ENCODE results near the gene SNRNP35. TPM values are rescaled to one million over a fixed set of nuclear protein-coding genes. Genes with fewer than 3 reads are reported as not detected.

The SNRNP35 gene
- total and polyA plus RNA-seq, 9 of the 15 experiments (the other 6 are each of a cell fraction or from before 2014, with no cell fraction given) = 17.7 to 41.0 (median 25.5) TPM

DNA sequence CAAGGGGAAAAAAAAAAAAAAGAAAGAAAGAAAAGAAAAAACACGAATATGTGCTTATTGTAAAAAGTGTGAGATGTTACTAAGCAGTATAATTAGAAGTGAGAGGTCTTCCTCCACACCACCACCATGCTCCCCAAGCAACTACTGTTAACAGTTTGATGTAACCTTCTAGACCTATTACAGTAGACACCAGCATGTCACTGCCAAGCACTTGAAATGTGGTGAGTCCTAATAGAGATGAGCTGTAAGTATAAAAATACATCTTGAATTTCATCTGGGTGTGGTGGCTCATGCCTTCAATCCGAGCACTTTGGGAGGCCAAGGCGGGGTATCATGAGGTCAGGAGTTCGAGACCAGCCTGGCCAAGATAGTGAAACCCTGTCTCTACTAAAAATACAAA is 8.1 kb upstream of the SNRNP35 start:
- no peaks in the 10 kb centered on the region for H3K9me1 ChIP-seq (ENCODE audit: control insufficient read depth, insufficient read depth, low read length)
- intact Hi-C loops (cut with micrococcal nuclease) (no loop called here), in situ Hi-C loops (cut with MboI) (no loop called here)
- H3K79me2 ChIP-seq (ENCODE audit: control insufficient read depth, insufficient read depth, low read length) = no peaks in the 10 kb centered on the region
- TF ChIP-seq RBFOX2 (IDR thresholded peaks at IDR 0.05; ENCODE audit: low read depth, low read length) = no peak
- peak overlapping the region; percentile 81; the same call in 1 of the 2 replicates for H2AFZ ChIP-seq (ENCODE audit: low read depth, low read length)
- no peaks in the 10 kb centered on the region for H3K27me3 ChIP-seq (ENCODE audit: control insufficient read depth in 2 of 2, insufficient read depth in 2 of 2, low read length in 2 of 2)
- ATAC-seq (peak; percentile 19; the same call in 1 of the 3 replicates), FAIRE-seq (no peak), DNase-seq (ENCODE audit: extremely low read depth in 1 of 4, low spot score in 3 of 4) (no peak)
- WGBS (ENCODE audit: insufficient coverage, low coverage, missing lambda C conversion rate) = 46% methylated on average over 4 of the region's 4 CpGs
- H3K9ac ChIP-seq (ENCODE audit: insufficient read depth in 1 of 2, low read depth in 2 of 2, low read length in 2 of 2) = no peak overlapping the region
- no peaks in the 10 kb centered on the region for H3K9me3 ChIP-seq (replicated peaks; ENCODE audit: control insufficient read depth, insufficient read depth, low read depth, low read length)
- no peaks in the 10 kb centered on the region for H4K20me1 ChIP-seq (replicated peaks; ENCODE audit: control insufficient read depth, insufficient read depth, low read length)
- no peak overlapping the region for H3K27ac ChIP-seq (ENCODE audit: extremely low read depth, low read depth, low read length)
- POLR2A ChIA-PET = interaction anchor here (0.7 to 1.6 kb wide), 2 partner anchors 21 to 481 kb away, joined by 3 to 4 read pairs; no protein-coding TSS in a partner anchor
- BruUV-seq (replicated peaks) = no TSS peak
- no peak overlapping the region for H3K4me3 ChIP-seq
- no peaks in the 10 kb centered on the region for H3K36me3 ChIP-seq (ENCODE audit: control insufficient read depth, insufficient read depth, low read length)
- H3K4me1 ChIP-seq (replicated peaks in 1 of 2; ENCODE audit: control insufficient read depth in 2 of 2, insufficient read depth in 2 of 2, low read length in 2 of 2) = peaks cover 3 to 9% of the 10 kb centered on the region in 2 experiments; a peak in 2 of 5 replicates
- CTCF ChIA-PET (ENCODE audit: low intra/inter-chr PET ratio) = no interaction called here
- no peak overlapping the region for H3K4me2 ChIP-seq (ENCODE audit: insufficient read depth, low read length)

DNA sequence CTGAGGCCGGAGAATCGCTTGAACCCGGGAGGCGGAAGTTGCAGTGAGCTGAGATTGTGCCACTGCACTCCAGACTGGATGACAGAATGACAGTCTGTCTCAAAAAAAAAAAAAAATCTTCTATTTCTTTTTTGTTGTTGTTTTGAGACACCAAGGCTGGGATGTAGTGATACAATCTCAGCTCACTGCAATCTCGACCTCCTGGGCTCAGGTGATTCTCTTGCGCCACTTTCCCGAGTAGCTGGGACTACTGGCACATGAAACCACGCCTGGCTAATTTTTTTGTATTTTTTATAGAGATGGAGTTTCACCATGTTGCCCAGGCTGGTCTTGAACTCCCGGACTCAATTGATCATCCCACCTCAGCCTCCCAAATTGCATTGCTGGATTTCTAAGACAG is 7.3 kb upstream of the SNRNP35 start:
- WGBS (ENCODE audit: insufficient coverage, low coverage, missing lambda C conversion rate) = 74% methylated on average over 9 of the region's 9 CpGs
- Histone ChIP-seq H3K27me3 (ENCODE audit: control insufficient read depth in 2 of 2, insufficient read depth in 2 of 2, low read length in 2 of 2) (no peaks in the 10 kb centered on the region), H4K20me1 (replicated peaks; ENCODE audit: control insufficient read depth, insufficient read depth, low read length) (no peaks in the 10 kb centered on the region), H3K4me2 (ENCODE audit: insufficient read depth, low read length) (no peak overlapping the region), H3K27ac (ENCODE audit: extremely low read depth, low read depth, low read length) (no peak overlapping the region), H3K9ac (ENCODE audit: insufficient read depth in 1 of 2, low read depth in 2 of 2, low read length in 2 of 2) (no peak overlapping the region), H3K9me3 (replicated peaks; ENCODE audit: control insufficient read depth, insufficient read depth, low read depth, low read length) (no peaks in the 10 kb centered on the region), H3K9me1 (ENCODE audit: control insufficient read depth, insufficient read depth, low read length) (no peaks in the 10 kb centered on the region), H3K4me3 (no peak overlapping the region), H3K36me3 (ENCODE audit: control insufficient read depth, insufficient read depth, low read length) (no peaks in the 10 kb centered on the region), H3K79me2 (ENCODE audit: control insufficient read depth, insufficient read depth, low read length) (no peaks in the 10 kb centered on the region), H3K4me1 (replicated peaks in 1 of 2; ENCODE audit: control insufficient read depth in 2 of 2, insufficient read depth in 2 of 2, low read length in 2 of 2) (peaks cover 3 to 9% of the 10 kb centered on the region in 2 experiments; a peak in 2 of 5 replicates), H2AFZ (ENCODE audit: low read depth, low read length) (no peak overlapping the region)
- CTCF ChIA-PET (ENCODE audit: low intra/inter-chr PET ratio) = no interaction called here
- POLR2A ChIA-PET = interaction anchor here (0.6 to 0.7 kb wide), 2 partner anchors 9 to 234 kb away, joined by 3 to 4 read pairs; no protein-coding TSS in a partner anchor
- in situ Hi-C loops (cut with MboI) = no loop called here
- no TSS peak for BruUV-seq (replicated peaks)
- ATAC-seq (no peak), DNase-seq (ENCODE audit: extremely low read depth in 1 of 4, low spot score in 3 of 4) (no peak), FAIRE-seq (no peak)
- intact Hi-C loops (cut with micrococcal nuclease) = no loop called here
- TF ChIP-seq THRA (IDR thresholded peaks at IDR 0.05) (no peak), ZNF584 (CRISPR knock-in tag; IDR thresholded peaks at IDR 0.05; ENCODE audit: low read depth) (no peak), HMGN3 (IDR thresholded peaks at IDR 0.05; ENCODE audit: borderline replicate concordance, extremely low read depth, insufficient read length, low read depth, low read length) (no peak), HDAC2 (IDR thresholded peaks at IDR 0.05) (no peak), ZNF347 (CRISPR knock-in tag; IDR thresholded peaks at IDR 0.05; ENCODE audit: low read depth) (no peak)
- TF ChIP-seq, protein P1, sequence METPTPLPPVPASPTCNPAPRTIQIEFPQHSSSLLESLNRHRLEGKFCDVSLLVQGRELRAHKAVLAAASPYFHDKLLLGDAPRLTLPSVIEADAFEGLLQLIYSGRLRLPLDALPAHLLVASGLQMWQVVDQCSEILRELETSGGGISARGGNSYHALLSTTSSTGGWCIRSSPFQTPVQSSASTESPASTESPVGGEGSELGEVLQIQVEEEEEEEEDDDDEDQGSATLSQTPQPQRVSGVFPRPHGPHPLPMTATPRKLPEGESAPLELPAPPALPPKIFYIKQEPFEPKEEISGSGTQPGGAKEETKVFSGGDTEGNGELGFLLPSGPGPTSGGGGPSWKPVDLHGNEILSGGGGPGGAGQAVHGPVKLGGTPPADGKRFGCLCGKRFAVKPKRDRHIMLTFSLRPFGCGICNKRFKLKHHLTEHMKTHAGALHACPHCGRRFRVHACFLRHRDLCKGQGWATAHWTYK (CRISPR knock-in tag; IDR thresholded peaks at IDR 0.05) = no peak
- TF ChIP-seq, protein P2, sequence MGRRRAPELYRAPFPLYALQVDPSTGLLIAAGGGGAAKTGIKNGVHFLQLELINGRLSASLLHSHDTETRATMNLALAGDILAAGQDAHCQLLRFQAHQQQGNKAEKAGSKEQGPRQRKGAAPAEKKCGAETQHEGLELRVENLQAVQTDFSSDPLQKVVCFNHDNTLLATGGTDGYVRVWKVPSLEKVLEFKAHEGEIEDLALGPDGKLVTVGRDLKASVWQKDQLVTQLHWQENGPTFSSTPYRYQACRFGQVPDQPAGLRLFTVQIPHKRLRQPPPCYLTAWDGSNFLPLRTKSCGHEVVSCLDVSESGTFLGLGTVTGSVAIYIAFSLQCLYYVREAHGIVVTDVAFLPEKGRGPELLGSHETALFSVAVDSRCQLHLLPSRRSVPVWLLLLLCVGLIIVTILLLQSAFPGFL (CRISPR knock-in tag; IDR thresholded peaks at IDR 0.05) = no peak
- TF ChIP-seq, protein P3, sequence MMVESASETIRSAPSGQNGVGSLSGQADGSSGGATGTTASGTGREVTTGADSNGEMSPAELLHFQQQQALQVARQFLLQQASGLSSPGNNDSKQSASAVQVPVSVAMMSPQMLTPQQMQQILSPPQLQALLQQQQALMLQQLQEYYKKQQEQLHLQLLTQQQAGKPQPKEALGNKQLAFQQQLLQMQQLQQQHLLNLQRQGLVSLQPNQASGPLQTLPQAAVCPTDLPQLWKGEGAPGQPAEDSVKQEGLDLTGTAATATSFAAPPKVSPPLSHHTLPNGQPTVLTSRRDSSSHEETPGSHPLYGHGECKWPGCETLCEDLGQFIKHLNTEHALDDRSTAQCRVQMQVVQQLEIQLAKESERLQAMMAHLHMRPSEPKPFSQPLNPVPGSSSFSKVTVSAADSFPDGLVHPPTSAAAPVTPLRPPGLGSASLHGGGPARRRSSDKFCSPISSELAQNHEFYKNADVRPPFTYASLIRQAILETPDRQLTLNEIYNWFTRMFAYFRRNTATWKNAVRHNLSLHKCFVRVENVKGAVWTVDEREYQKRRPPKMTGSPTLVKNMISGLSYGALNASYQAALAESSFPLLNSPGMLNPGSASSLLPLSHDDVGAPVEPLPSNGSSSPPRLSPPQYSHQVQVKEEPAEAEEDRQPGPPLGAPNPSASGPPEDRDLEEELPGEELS (CRISPR knock-in tag; IDR thresholded peaks at IDR 0.05; ENCODE audit: borderline replicate concordance) = no peak

Measured in K562 (cell line).